ENCODE measurements around the gene DNAI1.
"Not testable (repeated sequence)": the region's sequence is repeated elsewhere in the genome, so short reads cannot be mapped to it uniquely, and the experiment has no call there.

Gene DNAI1

GRCh38 chr9:34512131-34513078, 53.8 kb downstream of the DNAI1 start:
- DNase-seq (ENCODE audit: low read depth): no peak

DNA sequence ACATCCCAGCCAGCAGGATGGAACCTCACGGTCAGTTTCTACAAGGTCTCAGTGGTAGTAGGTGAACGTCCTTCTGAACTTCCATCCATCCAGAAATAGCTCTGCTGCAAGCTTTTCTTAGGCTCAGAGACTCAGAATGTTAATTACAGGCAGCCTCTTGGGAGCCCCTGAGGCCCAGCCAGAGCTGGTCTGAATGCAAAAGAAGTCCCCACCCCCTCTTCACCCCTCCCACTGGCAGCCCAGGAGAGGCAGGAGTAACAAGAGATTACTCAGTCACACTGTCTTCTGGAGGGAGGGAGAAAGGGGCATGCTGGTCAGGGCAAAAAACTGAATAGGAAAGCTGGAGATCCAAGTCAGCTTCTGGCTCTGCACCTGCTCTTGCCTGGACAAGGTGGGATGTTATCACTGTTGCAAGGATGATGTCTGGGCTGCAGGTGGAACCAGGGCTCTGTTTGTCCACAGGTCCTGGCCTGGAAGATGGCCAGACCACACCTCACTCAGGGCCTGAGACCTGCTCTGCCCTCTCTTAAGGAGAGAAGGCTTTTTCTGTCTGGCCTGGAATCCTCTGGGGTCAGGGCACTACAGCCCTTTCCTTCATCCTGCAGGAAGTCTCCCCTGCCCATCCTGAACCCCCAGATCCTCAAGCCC, 55.1 kb downstream of the DNAI1 start:
- peak; percentile 64 for DNase-seq (ENCODE audit: low read depth)

GRCh38 chr9:34514401-34514800, 55.8 kb downstream of the DNAI1 start:
- DNase-seq (ENCODE audit: low read depth): no peak

GRCh38 chr9:34514816-34515215, 56.2 kb downstream of the DNAI1 start:
- DNase-seq (ENCODE audit: low read depth): no peak

GRCh38 chr9:34515959-34516358, 57.4 kb downstream of the DNAI1 start:
- DNase-seq (ENCODE audit: low read depth): no peak

DNA sequence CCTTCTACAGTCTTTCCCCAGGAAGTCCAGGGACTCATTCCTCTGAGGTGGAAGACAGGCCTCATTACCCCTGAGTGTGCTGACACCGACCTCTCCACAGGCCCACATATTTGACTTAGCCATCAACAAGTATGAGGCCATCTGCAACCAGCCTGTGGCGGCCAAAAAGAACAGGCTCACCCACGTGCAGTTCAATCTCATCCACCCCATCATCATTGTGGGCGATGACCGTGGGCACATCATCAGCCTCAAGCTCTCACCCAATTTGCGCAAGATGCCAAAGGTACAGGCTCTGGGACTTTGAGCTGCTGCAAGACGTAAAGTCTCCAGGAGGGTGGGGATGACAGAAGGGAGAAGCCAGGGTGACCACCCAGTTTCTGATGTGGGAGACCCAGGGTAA, 58.6 kb downstream of the DNAI1 start:
- DNase-seq (ENCODE audit: low read depth): no peak

DNA sequence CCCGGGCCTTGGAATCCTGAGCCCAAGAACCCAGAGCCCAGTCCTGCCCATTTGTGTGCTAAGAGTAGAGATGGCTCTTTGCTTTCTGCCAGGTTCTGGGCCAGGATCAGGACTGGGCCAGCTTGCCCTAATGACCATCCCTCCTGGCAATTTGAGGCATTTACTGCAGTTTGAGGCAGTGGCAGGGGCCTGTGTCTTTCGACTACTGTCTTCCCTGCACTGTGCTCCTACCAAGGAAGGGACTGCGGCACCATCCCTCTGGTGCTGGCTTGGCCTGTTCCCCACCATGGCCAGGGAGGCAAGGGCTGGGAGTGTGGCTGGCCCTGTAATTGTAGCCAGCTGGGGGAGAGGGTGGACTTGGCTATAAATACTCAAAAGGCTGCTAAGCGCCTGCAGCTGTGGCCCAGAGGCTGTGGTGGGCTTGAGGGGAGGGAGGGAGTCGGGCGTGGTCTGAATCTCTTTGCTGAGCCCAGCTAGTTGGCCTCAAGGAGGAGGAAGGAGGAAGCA, 59.6 kb downstream of the DNAI1 start:
- no peak for DNase-seq (ENCODE audit: low read depth)

GRCh38 chr9:34518896-34519295, 60.3 kb downstream of the DNAI1 start:
- DNase-seq (ENCODE audit: low read depth): no peak

- DNase-seq (ENCODE audit: low read depth): no peak
Observed at GRCh38 chr9:34519321-34520020, 60.9 kb downstream of the DNAI1 start.

GRCh38 chr9:34520096-34520495, 61.5 kb downstream of the DNAI1 start:
- no peak for DNase-seq (ENCODE audit: low read depth)

DNA sequence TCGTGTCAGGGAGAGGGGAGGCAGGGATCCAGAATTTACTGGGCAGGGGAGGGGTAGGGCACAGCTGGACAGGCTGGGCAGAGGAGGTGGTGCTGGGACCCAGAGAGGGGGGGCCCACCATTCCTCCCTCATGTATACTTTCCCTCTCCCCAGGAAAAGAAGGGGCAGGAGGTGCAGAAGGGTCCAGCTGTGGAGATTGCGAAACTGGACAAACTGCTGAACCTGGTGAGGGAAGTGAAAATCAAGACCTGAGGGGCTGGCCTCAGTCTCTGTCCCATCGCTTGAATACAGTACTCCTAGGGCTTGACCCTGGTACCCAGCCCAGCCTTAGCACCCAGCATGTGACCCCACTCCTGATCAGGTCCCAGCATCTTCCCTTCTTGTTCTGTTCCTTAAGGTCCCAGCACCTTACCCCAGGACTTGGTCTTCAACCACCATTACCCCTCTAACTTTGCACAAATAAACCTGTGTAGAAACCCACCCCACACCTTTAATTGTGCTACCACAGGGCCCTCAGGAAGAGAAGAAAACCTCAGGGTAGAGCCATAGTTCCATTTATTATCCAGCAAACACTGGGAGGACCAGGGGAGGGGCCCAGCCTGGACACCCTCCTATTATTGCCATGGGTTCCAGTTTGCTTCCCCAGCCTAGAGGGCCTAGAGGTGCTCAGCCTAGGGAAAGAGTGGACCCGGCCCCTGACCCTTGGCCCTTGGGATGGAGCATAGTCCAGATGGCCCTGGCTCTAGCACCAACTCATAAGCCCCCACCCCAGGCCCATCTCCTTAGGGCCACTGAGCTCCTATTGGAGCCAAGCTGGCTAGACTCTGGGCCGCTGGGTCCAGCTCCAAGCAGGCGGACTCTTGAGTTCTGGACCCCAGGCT, 62.1 kb downstream of the DNAI1 start:
- DNase-seq (ENCODE audit: low read depth): no peak

DNA sequence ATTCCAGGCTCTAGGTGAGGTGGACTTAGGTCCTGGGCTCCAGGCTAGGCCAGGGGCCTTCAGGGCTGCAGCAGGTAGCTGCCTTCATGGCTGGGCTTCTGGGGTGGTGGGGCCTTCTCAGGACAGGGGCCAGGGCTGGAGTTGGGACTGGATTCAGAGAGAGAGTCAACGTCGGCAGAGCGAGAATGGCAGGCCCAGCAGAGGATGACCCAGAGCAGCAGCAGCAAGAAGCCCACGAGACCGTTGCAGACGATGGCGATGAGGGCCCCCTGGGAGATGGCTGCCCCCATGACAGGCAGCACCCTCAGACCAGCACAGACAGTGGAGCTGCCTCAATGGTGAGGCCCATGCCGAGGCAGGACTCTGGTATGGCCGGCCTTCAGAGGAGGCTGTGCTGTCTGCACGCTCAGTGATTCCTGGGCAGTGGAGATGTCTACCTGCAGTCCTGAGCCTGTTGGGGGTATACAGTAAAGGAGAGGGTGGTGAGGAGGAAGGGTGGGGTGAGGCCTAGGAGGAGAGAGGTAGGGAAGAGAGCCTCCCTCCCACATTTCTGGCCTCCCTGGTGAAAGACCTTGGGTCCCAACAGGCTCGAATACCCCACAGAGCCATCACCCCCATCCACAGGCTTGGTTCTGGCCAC, 62.9 kb downstream of the DNAI1 start:
- no peak for DNase-seq (ENCODE audit: low read depth)

GRCh38 chr9:34522091-34522887, 63.7 kb downstream of the DNAI1 start:
- no peak for DNase-seq (ENCODE audit: low read depth)

GRCh38 chr9:34522971-34523797, 64.6 kb downstream of the DNAI1 start, which contains the start of gene ENHO:
Gene ENHO, minus strand, starts transcription at chr9:34522990. Its CDS starts 1,295 bp downstream, at chr9:34521695.
- peak; percentile 57 for DNase-seq (ENCODE audit: low read depth)

- no peak for DNase-seq (ENCODE audit: low read depth)
Observed at GRCh38 chr9:34524349-34524748, 65.7 kb downstream of the DNAI1 start.

DNA sequence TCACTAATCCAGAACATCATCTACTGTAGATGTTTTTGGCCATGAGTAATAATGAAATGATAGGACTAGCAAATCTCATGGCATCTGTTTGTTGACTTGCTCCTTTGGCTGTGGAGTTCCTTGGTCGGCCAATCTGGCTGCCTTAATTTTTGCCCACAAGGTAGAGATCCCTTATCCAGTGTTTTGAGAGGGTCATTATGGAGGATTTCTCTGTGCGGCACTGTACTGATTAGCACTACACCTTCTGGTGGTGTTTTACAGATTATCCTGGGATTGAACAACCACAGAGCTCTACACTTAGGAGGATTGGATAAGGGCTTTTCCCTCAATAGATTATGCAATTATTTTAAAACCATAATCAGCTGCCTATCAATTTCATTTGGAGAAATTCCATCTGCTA, 67.4 kb downstream of the DNAI1 start:
- DNase-seq (ENCODE audit: low read depth): no peak

DNA sequence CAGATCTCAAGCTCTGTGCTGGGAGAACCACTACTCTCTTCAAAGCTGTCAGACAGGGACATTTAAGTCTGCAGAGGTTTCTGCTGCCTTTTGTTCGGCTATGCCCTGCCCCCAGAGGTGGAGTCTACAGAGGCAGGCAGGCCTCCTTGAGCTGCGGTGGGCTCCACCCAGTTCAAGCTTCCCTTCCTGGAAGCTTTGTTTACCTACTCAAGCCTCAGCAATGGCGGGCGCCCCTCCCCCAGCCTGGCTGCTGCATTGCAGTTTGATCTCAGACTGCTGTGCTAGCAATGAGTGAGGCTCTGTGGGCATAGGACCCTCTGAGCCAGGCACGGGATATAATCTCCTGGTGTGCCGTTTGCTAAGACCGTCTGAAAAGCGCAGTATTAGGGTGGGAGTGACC, 73.4 kb downstream of the DNAI1 start:
- DNase-seq (ENCODE audit: low read depth): not testable (repeated sequence)

- no peak for DNase-seq (ENCODE audit: low read depth)
Observed at GRCh38 chr9:34536685-34537084, 78.1 kb downstream of the DNAI1 start.

DNA sequence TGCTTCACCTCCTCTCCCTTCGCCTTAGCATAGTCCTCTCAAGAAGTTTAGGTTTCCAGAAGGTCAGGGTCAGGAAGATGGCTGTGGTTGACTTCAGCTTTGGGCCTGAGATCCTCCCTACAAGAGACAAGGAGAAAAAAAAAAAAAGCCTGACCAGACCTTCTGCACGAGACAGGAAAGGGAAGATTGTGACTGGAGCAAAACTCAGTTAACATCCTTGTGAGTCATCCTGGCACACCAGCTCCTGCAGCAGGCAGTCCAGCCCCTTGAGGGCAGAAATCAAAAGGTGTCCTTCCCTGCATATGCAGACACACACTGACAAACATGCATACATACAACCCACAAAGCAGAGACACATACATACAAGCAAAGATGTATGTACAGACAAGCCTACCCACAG, 82.2 kb downstream of the DNAI1 start:
- peak; percentile 30 for DNase-seq (ENCODE audit: low read depth)

Measured in stromal cell of bone marrow (primary cell).